HAP-1 (cell line): ENCODE measurements around the gene TRAPPC11.

ENCODE experiments used
- DNase-seq, 2 experiments: peaks; one replicate each; pipeline ENCODE4 v3.0.0-alpha.2; 2016 to 2020; ENCODE audit warnings: low spot score in 2 of 2
- H3K27me3 ChIP-seq: fragments of 250-450 bp; sonication (Bioruptor Pico); 2 replicates; pipeline ENCODE4 v1.5.1; 2020; ENCODE audit warnings: low read depth, mild to moderate bottlenecking, moderate library complexity
- H3K36me3 ChIP-seq: fragments of 250-450 bp; sonication (Bioruptor Pico); replicated peaks from 2 replicates; pipeline ENCODE4 v1.5.1; 2020; ENCODE audit warnings: mild to moderate bottlenecking
- H3K4me1 ChIP-seq: fragments of 250-450 bp; sonication (Bioruptor Pico); 2 replicates; pipeline ENCODE4 v1.5.1; 2020; ENCODE audit warnings: mild to moderate bottlenecking
- H3K4me3 ChIP-seq: fragments of 250-450 bp; sonication (Bioruptor Pico); 2 replicates; pipeline ENCODE4 v1.5.1; 2020; ENCODE audit warnings: mild to moderate bottlenecking, moderate library complexity
- H3K9me3 ChIP-seq: fragments of 250-450 bp; sonication (Bioruptor Pico); 2 replicates; pipeline ENCODE4 v1.5.1; 2020; ENCODE audit warnings: mild to moderate bottlenecking, moderate library complexity
- in situ Hi-C: fragments of 300-500 bp; cut with MboI; formaldehyde crosslinking; loops from 3 replicates; pipeline ENCODE4 v1.14.3; 2020; ENCODE audit warnings: low sequenced_read_pairs, inconsistent platforms, mixed read lengths

TRAPPC11 gene

GRCh38 chr4:183659872-183660242 lies 764 bp downstream of the TRAPPC11 start:
- no peaks in the 10 kb centered on the region for H3K27me3 ChIP-seq
- H3K9me3 ChIP-seq, result no peaks in the 10 kb centered on the region
- peaks cover 14% of the 10 kb centered on the region for H3K4me1 ChIP-seq
- in situ Hi-C loops, result no loop called here
- H3K36me3 ChIP-seq, result no peaks in the 10 kb centered on the region; the same call in 1 of the 2 replicates
- H3K4me3 ChIP-seq, result peak overlapping the region; percentile 55
- peak in 1 of 2 experiments; percentile 18 for DNase-seq

GRCh38 chr4:183666088-183666487 lies 7.0 kb downstream of the TRAPPC11 start:
- H3K36me3 ChIP-seq, result peaks cover 38% of the 10 kb centered on the region

GRCh38 chr4:183670251-183670650 lies 11.2 kb downstream of the TRAPPC11 start:
- Histone ChIP-seq H3K27me3 (no peaks in the 10 kb centered on the region), H3K9me3 (no peaks in the 10 kb centered on the region), H3K4me1 (no peaks in the 10 kb centered on the region), H3K4me3 (no peak overlapping the region), H3K36me3 (peaks cover 45% of the 10 kb centered on the region)
- in situ Hi-C loops, result no loop called here
- DNase-seq, result no peak

More at GRCh38 chr4:183666088-183666487, 7.0 kb downstream of the TRAPPC11 start:
- no peak for DNase-seq
- in situ Hi-C loops, result no loop called here
- Histone ChIP-seq H3K4me3 (no peak overlapping the region), H3K4me1 (no peaks in the 10 kb centered on the region; the same call in 1 of the 2 replicates), H3K9me3 (no peaks in the 10 kb centered on the region), H3K27me3 (no peaks in the 10 kb centered on the region)

GRCh38 chr4:183670960-183671555 lies 12.0 kb downstream of the TRAPPC11 start:
- in situ Hi-C loops, result no loop called here
- DNase-seq, result no peak
- Histone ChIP-seq H3K36me3 (peaks cover 44% of the 10 kb centered on the region), H3K4me3 (no peak overlapping the region), H3K27me3 (no peaks in the 10 kb centered on the region), H3K9me3 (no peaks in the 10 kb centered on the region), H3K4me1 (no peaks in the 10 kb centered on the region)

GRCh38 chr4:183674153-183674552 lies 15.1 kb downstream of the TRAPPC11 start:
- H3K4me3 ChIP-seq, result no peak overlapping the region
- no peaks in the 10 kb centered on the region for H3K9me3 ChIP-seq
- H3K4me1 ChIP-seq, result no peaks in the 10 kb centered on the region
- peaks cover 28% of the 10 kb centered on the region for H3K36me3 ChIP-seq
- H3K27me3 ChIP-seq, result no peaks in the 10 kb centered on the region
- in situ Hi-C loops, result no loop called here
- no peak for DNase-seq

- DNase-seq, result no peak
These were observed 16.5 kb downstream of the TRAPPC11 start for GRCh38 chr4:183675625-183676024.

GRCh38 chr4:183681119-183681518 lies 22.0 kb downstream of the TRAPPC11 start:
- no peak for DNase-seq
- no peak overlapping the region for H3K4me3 ChIP-seq
- in situ Hi-C loops, result no loop called here
- no peaks in the 10 kb centered on the region for H3K9me3 ChIP-seq
- H3K36me3 ChIP-seq, result peaks cover 32% of the 10 kb centered on the region
- H3K27me3 ChIP-seq, result no peaks in the 10 kb centered on the region
- H3K4me1 ChIP-seq, result no peaks in the 10 kb centered on the region

More at GRCh38 chr4:183675625-183676024, 16.5 kb downstream of the TRAPPC11 start:
- Histone ChIP-seq H3K36me3 (peaks cover 28% of the 10 kb centered on the region), H3K4me1 (no peaks in the 10 kb centered on the region), H3K27me3 (no peaks in the 10 kb centered on the region), H3K4me3 (no peak overlapping the region), H3K9me3 (no peaks in the 10 kb centered on the region)
- in situ Hi-C loops, result no loop called here

GRCh38 chr4:183686461-183686860 lies 27.4 kb downstream of the TRAPPC11 start:
- no peaks in the 10 kb centered on the region for H3K27me3 ChIP-seq
- no peak overlapping the region for H3K4me3 ChIP-seq
- no peaks in the 10 kb centered on the region for H3K4me1 ChIP-seq
- H3K9me3 ChIP-seq, result no peaks in the 10 kb centered on the region
- DNase-seq, result no peak
- in situ Hi-C loops, result no loop called here
- H3K36me3 ChIP-seq, result peaks cover 28% of the 10 kb centered on the region

GRCh38 chr4:183688216-183688615 lies 29.1 kb downstream of the TRAPPC11 start:
- Histone ChIP-seq H3K4me3 (no peak overlapping the region), H3K27me3 (no peaks in the 10 kb centered on the region), H3K4me1 (no peaks in the 10 kb centered on the region), H3K36me3 (peaks cover 36% of the 10 kb centered on the region), H3K9me3 (no peaks in the 10 kb centered on the region)
- DNase-seq, result no peak
- in situ Hi-C loops, result no loop called here

- Histone ChIP-seq H3K27me3 (no peaks in the 10 kb centered on the region), H3K9me3 (no peaks in the 10 kb centered on the region), H3K4me1 (no peaks in the 10 kb centered on the region), H3K36me3 (peaks cover 53% of the 10 kb centered on the region), H3K4me3 (no peak overlapping the region)
- in situ Hi-C loops, result no loop called here
- no peak for DNase-seq
These were observed 31.9 kb downstream of the TRAPPC11 start for GRCh38 chr4:183691006-183691405.

GRCh38 chr4:183691897-183692296 lies 32.8 kb downstream of the TRAPPC11 start:
- in situ Hi-C loops, result no loop called here
- Histone ChIP-seq H3K9me3 (no peaks in the 10 kb centered on the region), H3K36me3 (peaks cover 50% of the 10 kb centered on the region), H3K4me3 (no peak overlapping the region), H3K27me3 (no peaks in the 10 kb centered on the region), H3K4me1 (no peaks in the 10 kb centered on the region)
- DNase-seq, result no peak

- Histone ChIP-seq H3K9me3 (no peaks in the 10 kb centered on the region), H3K36me3 (peaks cover 66% of the 10 kb centered on the region), H3K27me3 (no peaks in the 10 kb centered on the region), H3K4me3 (no peak overlapping the region), H3K4me1 (no peaks in the 10 kb centered on the region)
- in situ Hi-C loops, result no loop called here
- no peak for DNase-seq
These were observed 39.8 kb downstream of the TRAPPC11 start for GRCh38 chr4:183698909-183699308.

- in situ Hi-C loops, result no loop called here
- H3K9me3 ChIP-seq, result no peaks in the 10 kb centered on the region
- H3K4me3 ChIP-seq, result no peak overlapping the region
- H3K36me3 ChIP-seq, result peaks cover 61% of the 10 kb centered on the region
- H3K4me1 ChIP-seq, result no peaks in the 10 kb centered on the region
- no peak for DNase-seq
- H3K27me3 ChIP-seq, result no peaks in the 10 kb centered on the region
These were observed 41.3 kb downstream of the TRAPPC11 start for GRCh38 chr4:183700407-183700806.

- Histone ChIP-seq H3K27me3 (no peaks in the 10 kb centered on the region), H3K36me3 (peaks cover 51% of the 10 kb centered on the region), H3K9me3 (no peaks in the 10 kb centered on the region), H3K4me1 (no peaks in the 10 kb centered on the region), H3K4me3 (no peak overlapping the region)
- in situ Hi-C loops, result no loop called here
- no peak for DNase-seq
These were observed 43.4 kb downstream of the TRAPPC11 start for GRCh38 chr4:183702492-183702891.

- peaks cover 6% of the 10 kb centered on the region for H3K4me1 ChIP-seq
- in situ Hi-C loops, result no loop called here
- DNase-seq, result no peak
- H3K27me3 ChIP-seq, result no peaks in the 10 kb centered on the region
- no peaks in the 10 kb centered on the region; the same call in 1 of the 2 replicates for H3K36me3 ChIP-seq
- no peaks in the 10 kb centered on the region for H3K9me3 ChIP-seq
- H3K4me3 ChIP-seq, result no peak overlapping the region
These were observed 55.5 kb downstream of the TRAPPC11 start for GRCh38 chr4:183714626-183715025.
